H1 (cell line): Measurements from ENCODE around the gene FCRLA. TPM values are rescaled to one million over a fixed set of nuclear protein-coding genes. Genes with fewer than 3 reads are reported as not detected.

Experiments
- CTCF ChIA-PET: fragments of 300-600 bp; sonication (Branson Sonifier 250); formaldehyde crosslinking; loops from one replicate; lab custom pipeline; 2021; ENCODE audit not compliant: partially characterized antibody; lab: Charles Lee
- POLR2A ChIA-PET: fragments of 300-600 bp; sonication (Branson Sonifier 250); formaldehyde crosslinking; loops from one replicate; lab custom pipeline; 2021; ENCODE audit warnings: inconsistent platforms; ENCODE audit not compliant: partially characterized antibody; lab: Charles Lee
- DNase-seq, 2 experiments: peaks; one replicate each; pipeline versions ENCODE4 v3.0.0 to v3.0.0-alpha.2; 2010 to 2022; ENCODE audit warnings: low spot score in 2 of 2, low read depth in 1 of 2, mixed read lengths in 1 of 2
- FAIRE-seq: peaks from 2 replicates; lab custom pipeline; 2011; peaks lifted over from hg19 to GRCh38; lab: Jason Lieb, UNC
- H2AFZ ChIP-seq: 2 replicates; pipeline ENCODE4 v1.8.1; 2012; ENCODE audit warnings: low read length, inconsistent platforms
- H2AK5ac ChIP-seq: 2 replicates; pipeline ENCODE4 v1.6.1; 2013; ENCODE audit warnings: low read depth, low read length
- H2BK120ac ChIP-seq: replicated peaks from 2 replicates; pipeline ENCODE3; 2013; ENCODE audit warnings: low read depth, low read length, inconsistent platforms
- H2BK12ac ChIP-seq: 2 replicates; pipeline ENCODE4 v1.6.1; 2013; ENCODE audit warnings: low read depth, low read length
- H2BK15ac ChIP-seq: 2 replicates; pipeline ENCODE4 v1.6.1; 2013; ENCODE audit warnings: low read length
- H2BK20ac ChIP-seq: 2 replicates; pipeline ENCODE4 v1.6.1; 2013; ENCODE audit warnings: low read length
- H2BK5ac ChIP-seq: 2 replicates; pipeline ENCODE4 v1.6.1; 2013; ENCODE audit warnings: low read depth, low read length
- H3K14ac ChIP-seq: 2 replicates; pipeline ENCODE4 v1.6.1; 2013; ENCODE audit warnings: inconsistent platforms; ENCODE audit not compliant: insufficient read length
- H3K18ac ChIP-seq: 2 replicates; pipeline ENCODE4 v1.6.1; 2013; ENCODE audit warnings: low read length; ENCODE audit errors: extremely low read depth
- H3K23ac ChIP-seq: 2 replicates; pipeline ENCODE4 v1.6.1; 2013; ENCODE audit warnings: inconsistent platforms; ENCODE audit not compliant: insufficient read length
- H3K23me2 ChIP-seq: 2 replicates; pipeline ENCODE4 v1.6.1; 2013; ENCODE audit warnings: low read depth, low read length
- H3K27ac ChIP-seq: 2 replicates; pipeline ENCODE4 v1.6.1; 2011; ENCODE audit warnings: low read depth, low read length, inconsistent platforms
- H3K27me3 ChIP-seq, 4 experiments: replicated peaks in 1 of 4; 1 replicate in 1 of 4; 2 replicates in 3 of 4; pipeline versions ENCODE4 v1.6.1 to v1.8.1; 2011 to 2013; ENCODE audit warnings: low read length in 3 of 4, mild to moderate bottlenecking in 3 of 4, inconsistent platforms in 2 of 4, mixed read lengths in 2 of 4, moderate library complexity in 1 of 4; ENCODE audit not compliant: control insufficient read depth in 3 of 4, insufficient read depth in 3 of 4; ENCODE audit errors: extremely low read depth in 1 of 4
- H3K36me3 ChIP-seq, 4 experiments: 2 replicates each; pipeline versions ENCODE4 v1.6.1 to v1.8.1; 2011 to 2013; ENCODE audit warnings: mild to moderate bottlenecking in 4 of 4, low read length in 3 of 4, moderate library complexity in 2 of 4, control low read depth in 1 of 4, inconsistent platforms in 1 of 4; ENCODE audit not compliant: insufficient read depth in 4 of 4, control insufficient read depth in 2 of 4
- H3K4ac ChIP-seq: replicated peaks from 2 replicates; pipeline ENCODE3; 2013; ENCODE audit warnings: low read length, low read depth, mixed read lengths, inconsistent platforms; ENCODE audit not compliant: insufficient read length
- H3K4me1 ChIP-seq, 4 experiments: replicated peaks in 1 of 4; 1 replicate in 1 of 4; 2 replicates in 3 of 4; pipeline versions ENCODE4 v1.6.1 to v1.8.1; 2011 to 2013; ENCODE audit warnings: low read length in 3 of 4, inconsistent platforms in 2 of 4, mixed read lengths in 1 of 4; ENCODE audit not compliant: insufficient read depth in 4 of 4, control insufficient read depth in 3 of 4
- H3K4me2 ChIP-seq, 2 experiments: 2 replicates each; pipeline versions ENCODE4 v1.6.1 to v1.8.1; 2011 to 2013; ENCODE audit warnings: low read depth in 2 of 2, low read length in 2 of 2, control low read depth in 1 of 2, inconsistent platforms in 1 of 2, mild to moderate bottlenecking in 1 of 2; ENCODE audit not compliant: insufficient read depth in 1 of 2
- H3K4me3 ChIP-seq, 4 experiments: fragments of 200-600, 300-600 bp in 1 of 4; sonication (generic), shearing (Covaris generic), sonication (Bioruptor Twin) in 1 of 4; 2 replicates each; pipeline versions ENCODE4 v1.5.1 to v1.8.1; 2011 to 2016; ENCODE audit warnings: low read length in 4 of 4, low read depth in 3 of 4, control low read depth in 2 of 4, inconsistent platforms in 2 of 4, mild to moderate bottlenecking in 2 of 4, mixed read lengths in 1 of 4, moderate library complexity in 1 of 4; ENCODE audit not compliant: insufficient read depth in 2 of 4; ENCODE audit errors: extremely low read depth in 1 of 4
- H3K56ac ChIP-seq: replicated peaks from 2 replicates; pipeline ENCODE3; 2013; ENCODE audit warnings: low read depth, mild to moderate bottlenecking, mixed read lengths, low read length, inconsistent platforms; ENCODE audit not compliant: insufficient read length
- H3K79me1 ChIP-seq: 2 replicates; pipeline ENCODE4 v1.6.1; 2013; ENCODE audit warnings: low read depth, low read length, control low read depth
- H3K79me2 ChIP-seq, 2 experiments: 2 replicates each; pipeline versions ENCODE4 v1.6.1 to v1.8.1; 2012 to 2013; ENCODE audit warnings: low read length in 2 of 2, mild to moderate bottlenecking in 2 of 2, inconsistent platforms in 1 of 2; ENCODE audit not compliant: insufficient read depth in 2 of 2, control insufficient read depth in 1 of 2
- H3K9ac ChIP-seq, 4 experiments: replicated peaks in 1 of 4; 1 replicate in 1 of 4; 2 replicates in 3 of 4; pipeline versions ENCODE4 v1.6.1 to v1.8.1; 2011 to 2013; ENCODE audit warnings: low read depth in 3 of 4, low read length in 3 of 4, control low read depth in 2 of 4, mild to moderate bottlenecking in 2 of 4, moderate library complexity in 2 of 4, inconsistent platforms in 1 of 4; ENCODE audit errors: extremely low read depth in 1 of 4
- H3K9me3 ChIP-seq, 2 experiments: 2 replicates each; pipeline versions ENCODE4 v1.6.1 to v1.8.1; 2012 to 2013; ENCODE audit warnings: mild to moderate bottlenecking in 2 of 2, moderate library complexity in 2 of 2, control low read depth in 1 of 2, inconsistent platforms in 1 of 2, low read depth in 1 of 2, low read length in 1 of 2, mixed read lengths in 1 of 2; ENCODE audit not compliant: insufficient read depth in 2 of 2
- H4K20me1 ChIP-seq, 2 experiments: replicated peaks in 1 of 2; 2 replicates each; pipeline versions ENCODE3 to v1.8.1; 2011 to 2013; ENCODE audit warnings: inconsistent platforms in 2 of 2, low read length in 2 of 2, mild to moderate bottlenecking in 1 of 2; ENCODE audit not compliant: insufficient read depth in 2 of 2, control insufficient read depth in 1 of 2
- H4K5ac ChIP-seq: 2 replicates; pipeline ENCODE4 v1.6.1; 2013; ENCODE audit warnings: low read length, low read depth, mixed read lengths, inconsistent platforms; ENCODE audit not compliant: insufficient read length
- H4K8ac ChIP-seq: 2 replicates; pipeline ENCODE4 v1.8.0; 2013; ENCODE audit warnings: mild to moderate bottlenecking, moderate library complexity, low read length, inconsistent platforms; ENCODE audit not compliant: insufficient read depth; ENCODE audit errors: extremely low read depth
- H4K91ac ChIP-seq: replicated peaks from 2 replicates; pipeline ENCODE3; 2013; ENCODE audit warnings: low read length, mixed read lengths, inconsistent platforms; ENCODE audit not compliant: insufficient read length
- CTCF ChIP-seq, 3 experiments: IDR thresholded peaks; 1 replicate in 2 of 3; 2 replicates in 1 of 3; pipeline versions ENCODE4 v1.5.1 to v1.6.1; 2011; ENCODE audit warnings: low read length in 3 of 3, mild to moderate bottlenecking in 3 of 3, inconsistent platforms in 2 of 3, low read depth in 1 of 3, moderate library complexity in 1 of 3; ENCODE audit not compliant: insufficient read depth in 1 of 3; ENCODE audit errors: control extremely low read depth in 1 of 3
- RAD21 ChIP-seq, 2 experiments: IDR thresholded peaks in 1 of 2; conservative IDR thresholded peaks in 1 of 2; 2 replicates each; pipeline ENCODE4 v1.6.1; 2011; ENCODE audit warnings: low read depth in 2 of 2, low read length in 2 of 2, improper control_type of control experiment in 1 of 2, inconsistent platforms in 1 of 2, mild to moderate bottlenecking in 1 of 2, moderate library complexity in 1 of 2
- SUZ12 ChIP-seq: fragments of 200-600 bp; sonication (generic); IDR thresholded peaks from 2 replicates; pipeline ENCODE4 v1.6.1; 2012; ENCODE audit warnings: mild to moderate bottlenecking, inconsistent platforms, low read length, moderate library complexity, mixed read lengths
- WGBS, 2 experiments: shearing (Covaris generic) in 1 of 2; methylation state at CpG; one replicate each; pipeline versions ENCODE4 v1.1.6 to v1.1.7; 2013 to 2015; ENCODE audit warnings: low lambda C conversion rate in 2 of 2, mixed read lengths in 2 of 2, inconsistent platforms in 1 of 2, low coverage in 1 of 2, missing lambda C conversion rate in 1 of 2; ENCODE audit not compliant: insufficient replicate concordance in 2 of 2, insufficient coverage in 1 of 2, insufficient read length in 1 of 2; ENCODE audit errors: extremely low coverage in 1 of 2, missing lambda C conversion rate in 1 of 2; 5-methylcytosine and 5-hydroxymethylcytosine counted together
- polyA plus RNA-seq, 7 experiments: library from polyadenylated mRNA; depleted of rRNA in 3 of 7; stranded (reverse) in 5 of 7; unstranded in 2 of 7; fragments of >200 nt in 5 of 7; fragments of 200-250 nt in 2 of 7; gene quantifications; 1 replicate in 5 of 7; 2 replicates in 1 of 7; 4 replicates in 1 of 7; pipeline versions ENCODE4 v1.2.1 to v1.2.3, GENCODE V29; 2011 to 2013; ENCODE audit warnings: missing spikeins in 2 of 7, mixed read lengths in 2 of 7
- total RNA-seq: library from RNA; stranded (reverse); fragmentation: NEBNext Ultra II Directional; extraction: Animal tissue kit (Norgen Biotek cat#: 25700); gene quantifications from 2 replicates; pipeline ENCODE4 v1.2.1, GENCODE V29; 2021

The FCRLA gene
- total and polyA plus RNA-seq, 2 of the 8 experiments (the other 6 are each of a cell fraction or from before 2014, with no cell fraction given), result not detected

- CTCF ChIA-PET, result interaction anchor here (0.9 to 1.7 kb wide), 5 partner anchors 8 to 273 kb away, joined by 4 to 6 read pairs (median 4); no protein-coding TSS in a partner anchor
- Histone ChIP-seq H3K79me2 (peaks cover 0 to 4% of the 10 kb centered on the region in 2 experiments; a peak in 1 of 4 replicates), H3K9ac (no peak overlapping the region)
- no peak for DNase-seq
- TF ChIP-seq SUZ12, result no peak
- TF ChIP-seq RAD21 (IDR thresholded peaks at IDR 0.05 in 1 of 2, conservative IDR thresholded peaks at IDR 0.05 in 1 of 2; ENCODE audit: low read depth in 2 of 2, low read length in 2 of 2), result peak; percentile 29 to 39; a peak in 3 of 4 replicates
- TF ChIP-seq CTCF (IDR thresholded peaks at IDR 0.05; ENCODE audit: control extremely low read depth in 1 of 3, insufficient read depth in 1 of 3, low read depth in 1 of 3, low read length in 3 of 3), result peak in 2 of 3 experiments; percentile 54 to 69; a peak in 3 of 4 replicates
- TF ChIP-seq, all 59 proteins: peak for 2
- no peaks in the 10 kb centered on the region for H3K23me2 ChIP-seq
- no peak overlapping the region for H4K91ac ChIP-seq
- H4K20me1 ChIP-seq, result no peaks in the 10 kb centered on the region
- H2BK20ac ChIP-seq, result no peak overlapping the region
- no peak overlapping the region for H3K4ac ChIP-seq
- H4K5ac ChIP-seq, result no peak overlapping the region
- FAIRE-seq, result peak; percentile 71
- 75% methylated on average over 7 of the region's 7 CpGs; no CpG with 5 or more reads in 1 of the 2 experiments for WGBS, 2 experiments
- no peak overlapping the region for H3K27ac ChIP-seq
- H3K18ac ChIP-seq, result no peak overlapping the region
- H2BK5ac ChIP-seq, result no peak overlapping the region
- no peak overlapping the region for H3K4me2 ChIP-seq
- no peak overlapping the region for H2BK15ac ChIP-seq
- H3K4me1 ChIP-seq, result no peaks in the 10 kb centered on the region
- no peak overlapping the region for H3K14ac ChIP-seq
- POLR2A ChIA-PET, result interaction anchor here (1.6 kb wide), 1 partner anchor 10 kb away, joined by 5 read pairs; no protein-coding TSS in a partner anchor
- H2AFZ ChIP-seq, result no peak overlapping the region
- no peaks in the 10 kb centered on the region for H3K79me1 ChIP-seq
- H3K27me3 ChIP-seq, result no peaks in the 10 kb centered on the region
- no peak overlapping the region for H2BK120ac ChIP-seq
- no peak overlapping the region for H2BK12ac ChIP-seq
- no peaks in the 10 kb centered on the region for H3K36me3 ChIP-seq
- H2AK5ac ChIP-seq, result no peak overlapping the region
- no peak overlapping the region for H3K23ac ChIP-seq
- no peak overlapping the region for H3K56ac ChIP-seq
- no peaks in the 10 kb centered on the region for H3K9me3 ChIP-seq
- no peak overlapping the region for H4K8ac ChIP-seq
- no peak overlapping the region for H3K4me3 ChIP-seq
Observed at GRCh38 chr1:161763522-161764098, 56.6 kb downstream of the FCRLA start.
